Uterus (tissue), 4 donors: Measurements from ENCODE around the gene PCDHB9. TPM values are rescaled to one million over a fixed set of nuclear protein-coding genes. Genes with fewer than 3 reads are reported as not detected.
"Not testable (repeated sequence)": the region's sequence is repeated elsewhere in the genome, so short reads cannot be mapped to it uniquely, and the experiment has no call there.

Experiments used
- DNase-seq, 2 donors: peaks; one replicate each; pipeline ENCODE4 v3.0.0-alpha.2; 2019 to 2020
- H3K27ac ChIP-seq, 2 donors: fragments of 200-600 bp; sonication (generic); 1 replicate in 1 of 2; 2 replicates in 1 of 2; pipeline ENCODE4 v1.5.1; 2016 to 2018
- H3K27me3 ChIP-seq, 2 donors: fragments of 200-600 bp; sonication (generic); one replicate each; pipeline ENCODE4 v1.5.1; 2018 to 2019; ENCODE audit warnings: control low read depth in 1 of 2
- H3K36me3 ChIP-seq, 2 donors: fragments of 200-600 bp; sonication (generic); one replicate each; pipeline ENCODE4 v1.5.1; 2019; ENCODE audit warnings: control low read depth in 1 of 2
- H3K4me1 ChIP-seq, 2 donors: fragments of 200-600 bp; sonication (generic); one replicate each; pipeline ENCODE4 v1.5.1; 2018 to 2019; ENCODE audit warnings: control low read depth in 1 of 2
- H3K4me3 ChIP-seq, 2 donors: fragments of 200-600 bp; sonication (generic); 1 replicate in 1 of 2; 2 replicates in 1 of 2; pipeline ENCODE4 v1.5.1; 2018 to 2019; ENCODE audit warnings: mild to moderate bottlenecking in 1 of 2
- H3K9me3 ChIP-seq, 2 donors: fragments of 200-600 bp; sonication (generic); one replicate each; pipeline ENCODE4 v1.5.1; 2019; ENCODE audit warnings: control low read depth in 1 of 2
- POLR2A ChIP-seq, 2 donors: fragments of 450-650 bp; IDR thresholded peaks; one replicate each; pipeline ENCODE4 v1.6.1; 2016; ENCODE audit warnings: antibody characterized with exemption in 2 of 2, mild to moderate bottlenecking in 1 of 2, moderate library complexity in 1 of 2
- intact Hi-C: fragments of 100-400 bp; cut with DNase I; formaldehyde crosslinking; loops from one replicate; pipeline ENCODE4 v1.15.1; 2023; ENCODE audit warnings: low total_unique reads
- total RNA-seq, 4 donors: library from RNA; depleted of rRNA in 3 of 4; stranded (reverse); fragments of >200 nt in 3 of 4; gene quantifications; one replicate each; pipeline versions ENCODE4 v1.1.0 to v1.2.4, GENCODE V29; 2014 to 2023
- TF ChIP-seq, protein P1 (sequence below), 4 experiments: fragments of 200-600 bp in 2 of 4; fragments of 450-650 bp in 2 of 4; sonication (generic) in 2 of 4; IDR thresholded peaks; one replicate each; pipeline ENCODE4 v1.5.1; 2016 to 2019; ENCODE audit warnings: antibody characterized with exemption in 4 of 4, mild to moderate bottlenecking in 2 of 4, moderate library complexity in 1 of 4
- donor health status: DM: yes; HTN: yes; CAD: no.

Gene PCDHB9
- total RNA-seq, 4 donors from 2014 or later = 1.8 to 5.5 (median 4.8) TPM

DNA sequence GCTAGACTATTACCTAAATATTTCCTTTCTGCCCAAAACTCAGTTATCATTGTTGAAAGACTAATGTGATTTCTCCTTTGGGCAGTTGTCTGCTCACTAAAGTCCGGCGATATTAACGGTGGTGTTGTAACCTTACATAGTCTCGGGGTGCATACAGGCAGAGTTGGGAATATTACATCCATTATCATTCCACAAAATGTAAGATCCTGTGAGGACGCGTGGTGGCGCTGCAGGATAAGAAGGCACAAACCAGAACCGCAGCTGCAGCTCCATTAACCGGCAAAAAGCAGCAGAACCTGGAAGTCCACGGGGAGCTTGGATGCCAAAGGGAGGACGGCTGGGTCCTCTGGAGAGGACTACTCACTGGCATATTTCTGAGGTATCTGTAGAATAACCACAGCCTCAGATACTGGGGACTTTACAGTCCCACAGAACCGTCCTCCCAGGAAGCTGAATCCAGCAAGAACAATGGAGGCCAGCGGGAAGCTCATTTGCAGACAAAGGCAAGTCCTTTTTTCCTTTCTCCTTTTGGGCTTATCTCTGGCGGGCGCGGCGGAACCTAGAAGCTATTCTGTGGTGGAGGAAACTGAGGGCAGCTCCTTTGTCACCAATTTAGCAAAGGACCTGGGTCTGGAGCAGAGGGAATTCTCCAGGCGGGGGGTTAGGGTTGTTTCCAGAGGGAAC, 26.8 kb downstream of the PCDHB9 start, which contains the start of gene PCDHB13:
PCDHB13 (plus strand) TSS at position 264 of the 684 bp plus-strand sequence; CDS start at position 469, 205 bp downstream.
- H3K36me3 ChIP-seq, H3K27me3 ChIP-seq, H3K4me1 ChIP-seq, intact Hi-C loops, H3K27ac ChIP-seq, H3K4me3 ChIP-seq: not testable (repeated sequence)
- TF ChIP-seq, protein P1, sequence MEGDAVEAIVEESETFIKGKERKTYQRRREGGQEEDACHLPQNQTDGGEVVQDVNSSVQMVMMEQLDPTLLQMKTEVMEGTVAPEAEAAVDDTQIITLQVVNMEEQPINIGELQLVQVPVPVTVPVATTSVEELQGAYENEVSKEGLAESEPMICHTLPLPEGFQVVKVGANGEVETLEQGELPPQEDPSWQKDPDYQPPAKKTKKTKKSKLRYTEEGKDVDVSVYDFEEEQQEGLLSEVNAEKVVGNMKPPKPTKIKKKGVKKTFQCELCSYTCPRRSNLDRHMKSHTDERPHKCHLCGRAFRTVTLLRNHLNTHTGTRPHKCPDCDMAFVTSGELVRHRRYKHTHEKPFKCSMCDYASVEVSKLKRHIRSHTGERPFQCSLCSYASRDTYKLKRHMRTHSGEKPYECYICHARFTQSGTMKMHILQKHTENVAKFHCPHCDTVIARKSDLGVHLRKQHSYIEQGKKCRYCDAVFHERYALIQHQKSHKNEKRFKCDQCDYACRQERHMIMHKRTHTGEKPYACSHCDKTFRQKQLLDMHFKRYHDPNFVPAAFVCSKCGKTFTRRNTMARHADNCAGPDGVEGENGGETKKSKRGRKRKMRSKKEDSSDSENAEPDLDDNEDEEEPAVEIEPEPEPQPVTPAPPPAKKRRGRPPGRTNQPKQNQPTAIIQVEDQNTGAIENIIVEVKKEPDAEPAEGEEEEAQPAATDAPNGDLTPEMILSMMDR (IDR thresholded peaks at IDR 0.05) = peak in 1 of 4 experiments; percentile 11
- peak; percentile 27 to 34 for DNase-seq
- H3K9me3 ChIP-seq = peaks cover 0 to 57% of the 10 kb centered on the region in 2 donors

DNA sequence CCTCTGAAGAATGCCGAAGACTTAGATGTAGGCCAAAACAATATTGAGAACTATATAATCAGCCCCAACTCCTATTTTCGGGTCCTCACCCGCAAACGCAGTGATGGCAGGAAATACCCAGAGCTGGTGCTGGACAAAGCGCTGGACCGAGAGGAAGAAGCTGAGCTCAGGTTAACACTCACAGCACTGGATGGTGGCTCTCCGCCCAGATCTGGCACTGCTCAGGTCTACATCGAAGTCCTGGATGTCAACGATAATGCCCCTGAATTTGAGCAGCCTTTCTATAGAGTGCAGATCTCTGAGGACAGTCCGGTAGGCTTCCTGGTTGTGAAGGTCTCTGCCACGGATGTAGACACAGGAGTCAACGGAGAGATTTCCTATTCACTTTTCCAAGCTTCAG, 27.6 kb downstream of the PCDHB9 start:
- intact Hi-C loops = not testable (repeated sequence)

DNA sequence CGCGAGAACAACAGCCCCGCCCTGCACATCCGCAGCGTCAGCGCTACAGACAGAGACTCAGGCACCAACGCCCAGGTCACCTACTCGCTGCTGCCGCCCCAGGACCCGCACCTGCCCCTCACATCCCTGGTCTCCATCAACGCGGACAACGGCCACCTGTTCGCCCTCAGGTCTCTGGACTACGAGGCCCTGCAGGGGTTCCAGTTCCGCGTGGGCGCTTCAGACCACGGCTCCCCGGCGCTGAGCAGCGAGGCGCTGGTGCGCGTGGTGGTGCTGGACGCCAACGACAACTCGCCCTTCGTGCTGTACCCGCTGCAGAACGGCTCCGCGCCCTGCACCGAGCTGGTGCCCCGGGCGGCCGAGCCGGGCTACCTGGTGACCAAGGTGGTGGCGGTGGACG, 28.5 kb downstream of the PCDHB9 start:
- peaks cover 0 to 54% of the 10 kb centered on the region in 2 donors for H3K9me3 ChIP-seq
- not testable (repeated sequence) for H3K4me1 ChIP-seq

More for the DNA sequence above, 27.6 kb downstream of the PCDHB9 start:
- DNase-seq, H3K36me3 ChIP-seq, H3K4me1 ChIP-seq, H3K4me3 ChIP-seq, H3K27ac ChIP-seq, H3K27me3 ChIP-seq: not testable (repeated sequence)
- peaks cover 0 to 55% of the 10 kb centered on the region in 2 donors for H3K9me3 ChIP-seq

DNA sequence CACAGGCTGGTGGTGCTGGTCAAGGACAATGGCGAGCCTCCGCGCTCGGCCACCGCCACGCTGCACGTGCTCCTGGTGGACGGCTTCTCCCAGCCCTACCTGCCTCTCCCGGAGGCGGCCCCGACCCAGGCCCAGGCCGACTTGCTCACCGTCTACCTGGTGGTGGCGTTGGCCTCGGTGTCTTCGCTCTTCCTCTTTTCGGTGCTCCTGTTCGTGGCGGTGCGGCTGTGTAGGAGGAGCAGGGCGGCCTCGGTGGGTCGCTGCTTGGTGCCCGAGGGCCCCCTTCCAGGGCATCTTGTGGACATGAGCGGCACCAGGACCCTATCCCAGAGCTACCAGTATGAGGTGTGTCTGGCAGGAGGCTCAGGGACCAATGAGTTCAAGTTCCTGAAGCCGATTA, 29.1 kb downstream of the PCDHB9 start:
- H3K4me1 ChIP-seq, DNase-seq, H3K4me3 ChIP-seq, H3K27ac ChIP-seq, H3K36me3 ChIP-seq, H3K27me3 ChIP-seq, intact Hi-C loops: not testable (repeated sequence)
- H3K9me3 ChIP-seq = peaks cover 0 to 56% of the 10 kb centered on the region in 2 donors

More for the DNA sequence above, 28.5 kb downstream of the PCDHB9 start:
- H3K27me3 ChIP-seq, H3K36me3 ChIP-seq, H3K27ac ChIP-seq, DNase-seq, intact Hi-C loops, H3K4me3 ChIP-seq: not testable (repeated sequence)

DNA sequence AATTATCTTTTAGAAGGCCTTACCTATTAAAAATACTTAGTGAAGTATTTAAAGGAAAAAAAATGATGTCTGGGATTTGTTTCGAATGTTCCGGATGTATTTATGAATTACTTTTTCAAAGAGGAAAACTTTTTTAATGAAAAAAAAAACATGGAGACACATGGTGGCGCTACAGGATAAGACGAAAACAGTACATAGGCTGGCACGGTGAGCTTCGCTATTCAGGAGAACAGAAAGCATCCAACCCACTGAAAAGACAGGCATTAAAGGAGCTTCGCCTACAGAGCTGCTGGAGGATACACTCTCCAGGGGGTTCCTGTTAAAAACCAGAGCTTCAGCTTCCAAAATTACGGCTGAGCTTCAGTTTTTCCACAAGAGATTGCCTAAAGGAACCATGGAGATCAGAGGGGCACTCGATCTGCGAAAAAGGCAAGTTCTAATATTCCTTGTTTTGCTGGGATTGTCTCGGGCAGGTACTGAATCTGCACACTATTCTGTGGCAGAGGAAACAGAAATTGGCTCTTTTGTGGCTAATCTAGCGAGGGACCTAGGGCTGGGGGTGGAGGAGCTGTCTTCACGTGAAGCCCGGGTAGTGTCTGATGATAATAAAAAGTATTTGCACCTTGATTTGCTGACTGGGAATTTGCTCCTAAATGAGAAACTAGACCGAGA, 36.3 kb downstream of the PCDHB9 start, which contains the start of gene PCDHB14:
PCDHB14 (plus strand) TSS at position 232 of the 672 bp plus-strand sequence; CDS start at position 395, 163 bp downstream.
- no peak for DNase-seq
- Histone ChIP-seq H3K4me1 (no peaks in the 10 kb centered on the region), H3K9me3 (peaks cover 0 to 73% of the 10 kb centered on the region in 2 donors), H3K4me3 (peak within 1 kb of the TSS; percentile 0 to 15), H3K36me3 (no peaks in the 10 kb centered on the region), H3K27me3 (no peaks in the 10 kb centered on the region), H3K27ac (no peak within 1 kb of the TSS)
- TF ChIP-seq POLR2A (IDR thresholded peaks at IDR 0.05) = no peak
- TF ChIP-seq, protein P1 (IDR thresholded peaks at IDR 0.05) = no peak
- intact Hi-C loops = no loop called here

DNA sequence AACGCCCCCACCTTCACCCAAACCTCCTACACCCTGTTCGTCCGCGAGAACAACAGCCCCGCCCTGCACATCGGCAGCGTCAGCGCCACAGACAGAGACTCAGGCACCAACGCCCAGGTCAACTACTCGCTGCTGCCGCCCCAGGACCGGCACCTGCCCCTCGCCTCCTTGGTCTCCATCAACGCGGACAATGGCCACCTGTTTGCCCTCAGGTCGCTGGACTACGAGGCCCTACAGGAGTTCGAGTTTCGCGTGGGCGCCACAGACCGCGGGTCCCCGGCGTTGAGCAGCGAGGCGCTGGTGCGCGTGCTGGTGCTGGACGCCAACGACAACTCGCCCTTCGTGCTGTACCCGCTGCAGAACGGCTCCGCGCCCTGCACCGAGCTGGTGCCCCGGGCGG, 37.9 kb downstream of the PCDHB9 start:
- DNase-seq, H3K4me1 ChIP-seq, H3K4me3 ChIP-seq, H3K27ac ChIP-seq, H3K36me3 ChIP-seq, H3K27me3 ChIP-seq, intact Hi-C loops: not testable (repeated sequence)
- H3K9me3 ChIP-seq = peaks cover 0 to 70% of the 10 kb centered on the region in 2 donors

DNA sequence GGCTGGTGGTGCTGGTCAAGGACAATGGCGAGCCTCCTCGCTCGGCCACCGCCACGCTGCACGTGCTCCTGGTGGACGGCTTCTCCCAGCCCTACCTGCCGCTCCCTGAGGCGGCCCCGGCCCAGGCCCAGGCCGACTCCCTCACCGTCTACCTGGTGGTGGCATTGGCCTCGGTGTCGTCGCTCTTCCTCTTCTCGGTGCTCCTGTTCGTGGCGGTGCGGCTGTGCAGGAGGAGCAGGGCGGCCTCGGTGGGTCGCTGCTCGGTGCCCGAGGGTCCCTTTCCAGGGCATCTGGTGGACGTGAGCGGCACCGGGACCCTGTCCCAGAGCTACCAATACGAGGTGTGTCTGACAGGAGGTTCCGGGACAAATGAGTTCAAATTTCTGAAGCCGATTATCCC, 38.5 kb downstream of the PCDHB9 start:
- H3K27ac ChIP-seq, H3K4me3 ChIP-seq, H3K27me3 ChIP-seq, intact Hi-C loops, H3K4me1 ChIP-seq, H3K36me3 ChIP-seq, DNase-seq: not testable (repeated sequence)
- H3K9me3 ChIP-seq = peaks cover 0 to 64% of the 10 kb centered on the region in 2 donors
